Measurements from ENCODE around the gene LTBP4.

Gene LTBP4

DNA sequence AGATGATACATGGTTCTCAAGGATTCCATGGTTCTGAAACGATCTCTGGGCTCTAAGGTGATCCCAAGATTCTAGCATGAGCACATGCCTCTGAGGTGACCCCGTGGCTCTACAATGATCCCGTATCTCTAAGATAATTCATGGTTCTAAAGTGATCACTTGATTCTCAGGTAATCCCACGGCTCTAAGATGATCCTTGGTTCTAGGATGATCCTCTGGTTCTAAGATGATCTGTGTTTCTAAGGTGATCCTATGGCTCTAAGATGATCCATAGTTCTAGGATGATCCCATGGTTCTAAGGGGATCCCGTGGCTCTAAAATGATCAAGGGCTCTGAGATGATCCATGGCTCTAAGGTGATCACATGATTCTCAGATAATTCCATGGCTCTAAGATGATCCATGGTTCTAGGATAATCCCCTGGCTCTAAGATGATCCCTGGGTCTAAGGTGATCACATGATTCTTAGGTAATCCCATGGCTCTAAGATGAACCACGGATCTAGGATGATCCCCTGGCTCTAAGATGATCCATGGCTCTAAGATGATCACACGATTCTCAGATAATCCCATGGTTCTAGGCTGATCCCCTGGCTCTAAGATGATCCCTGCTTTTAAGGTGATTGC, 67.9 kb downstream of the LTBP4 start:
- DNase-seq: no peak

- DNase-seq: no peak
Observed at GRCh38 chr19:40671404-40671803, 70.2 kb downstream of the LTBP4 start.

GRCh38 chr19:40672038-40672437, 70.9 kb downstream of the LTBP4 start:
- no peak for DNase-seq

- DNase-seq: no peak
Observed at GRCh38 chr19:40672573-40673299, 71.6 kb downstream of the LTBP4 start.

- DNase-seq: no peak
Observed at GRCh38 chr19:40673397-40673796, 72.2 kb downstream of the LTBP4 start.

- DNase-seq: no peak
Observed at GRCh38 chr19:40674291-40674690, 73.1 kb downstream of the LTBP4 start.

GRCh38 chr19:40677156-40677555, 76.0 kb downstream of the LTBP4 start:
- DNase-seq: no peak
